Lung (tissue), 12 donors: ENCODE measurements around the gene NCR2. TPM values are rescaled to one million over a fixed set of nuclear protein-coding genes. Genes with fewer than 3 reads are reported as not detected.
"Not testable (repeated sequence)": the region's sequence is repeated elsewhere in the genome, so short reads cannot be mapped to it uniquely, and the experiment has no call there.

Experiments
- ATAC-seq: fragments of 200-7000 bp; cut with Tn5 transposase; one replicate; pipeline ENCODE4 v1.9.1; 2020; ENCODE audit warnings: moderate number of reproducible peaks; ENCODE audit not compliant: insufficient read depth, low FRiP score
- DNase-seq, 3 donors: peaks; one replicate each; pipeline ENCODE4 v3.0.0-alpha.2; 2013 to 2017
- H3K27ac ChIP-seq, 2 donors: one replicate each; pipeline ENCODE4 v1.5.1; 2013; ENCODE audit warnings: mild to moderate bottlenecking in 2 of 2, moderate library complexity in 2 of 2, control low read depth in 1 of 2, inconsistent platforms in 1 of 2, low read depth in 1 of 2, low read length in 1 of 2
- H3K27me3 ChIP-seq, 3 donors: one replicate each; pipeline ENCODE4 v1.5.1; 2013; ENCODE audit warnings: low read length in 2 of 3; ENCODE audit not compliant: control insufficient read depth in 3 of 3, insufficient read depth in 3 of 3
- H3K36me3 ChIP-seq, 4 donors: one replicate each; pipeline ENCODE4 v1.5.1; 2013; ENCODE audit warnings: low read length in 4 of 4, mild to moderate bottlenecking in 1 of 4, moderate library complexity in 1 of 4; ENCODE audit not compliant: control insufficient read depth in 4 of 4, insufficient read depth in 4 of 4
- H3K4me1 ChIP-seq, 5 donors: one replicate each; pipeline ENCODE4 v1.5.1; 2013; ENCODE audit warnings: low read length in 5 of 5, mild to moderate bottlenecking in 2 of 5, moderate library complexity in 1 of 5; ENCODE audit not compliant: control insufficient read depth in 5 of 5, insufficient read depth in 5 of 5
- H3K4me3 ChIP-seq: one replicate; pipeline ENCODE4 v1.5.1; 2013; ENCODE audit warnings: mild to moderate bottlenecking, control low read depth, moderate library complexity
- H3K9ac ChIP-seq, 2 donors: one replicate each; pipeline ENCODE4 v1.5.1; 2013; ENCODE audit warnings: low read length in 2 of 2, control low read depth in 1 of 2; ENCODE audit not compliant: insufficient read depth in 1 of 2
- H3K9me3 ChIP-seq, 4 donors: one replicate each; pipeline ENCODE4 v1.5.1; 2013; ENCODE audit warnings: low read length in 3 of 4, mild to moderate bottlenecking in 1 of 4, moderate library complexity in 1 of 4; ENCODE audit not compliant: control insufficient read depth in 4 of 4, insufficient read depth in 3 of 4
- CTCF ChIP-seq: IDR thresholded peaks from 2 replicates; pipeline ENCODE4 v1.5.1; 2012; ENCODE audit warnings: mild to moderate bottlenecking; ENCODE audit errors: control extremely low read depth, extremely low read depth
- WGBS, 2 donors: extraction: QIAGEN DNeasy Blood & Tissue Kit; methylation state at CpG; one replicate each; pipeline ENCODE4 v1.1.7; 2013; 5-methylcytosine and 5-hydroxymethylcytosine counted together
- polyA plus RNA-seq, 2 donors: library from polyadenylated mRNA; stranded (reverse); fragments of 200-250 nt; gene quantifications; one replicate each; pipeline ENCODE4 v1.2.1, GENCODE V29; 2013
- total RNA-seq, 2 donors: library from RNA; depleted of rRNA in 1 of 2; stranded (reverse); fragments of >200 nt in 1 of 2; gene quantifications; one replicate each; pipeline ENCODE4 v1.2.1, GENCODE V29; 2014 to 2021
- donor health status: control.
- donor health status: control.
- donor health status: Bipolar disorder and iron deficiency.
- donor health status: healthy.
- donor health status: DM: yes; HTN: yes; CAD: no.

Gene NCR2
- total and polyA plus RNA-seq, 4 donors: not detected

GRCh38 chr6:41294214-41294872 lies 41.1 kb upstream of the NCR2 start:
- H3K9me3 ChIP-seq: no peaks in the 10 kb centered on the region
- H3K9ac ChIP-seq: no peak overlapping the region
- DNase-seq (no peak), ATAC-seq (no peak)
- peaks cover 0 to 5% (median 0%) of the 10 kb centered on the region in 5 donors for H3K4me1 ChIP-seq
- no peak overlapping the region for H3K27ac ChIP-seq
- WGBS, 2 donors: 85 to 93% methylated on average over 3 of the region's 3 CpGs
- H3K36me3 ChIP-seq: no peaks in the 10 kb centered on the region
- TF ChIP-seq CTCF: no peak
- no peak overlapping the region for H3K4me3 ChIP-seq
- H3K27me3 ChIP-seq: no peaks in the 10 kb centered on the region

- not testable (repeated sequence) for H3K27ac ChIP-seq, H3K9ac ChIP-seq, H3K4me3 ChIP-seq, H3K27me3 ChIP-seq, H3K9me3 ChIP-seq, DNase-seq, ATAC-seq, H3K36me3 ChIP-seq, H3K4me1 ChIP-seq
- WGBS, 2 donors: 56 to 70% methylated on average over 5 of the region's 5 CpGs
Observed at GRCh38 chr6:41297248-41297647, 38.2 kb upstream of the NCR2 start.

GRCh38 chr6:41298785-41299502 lies 36.5 kb upstream of the NCR2 start:
- H3K27me3 ChIP-seq: peaks cover 0 to 2% (median 0%) of the 10 kb centered on the region in 3 donors
- 61 to 65% methylated on average over 3 of the region's 3 CpGs for WGBS, 2 donors
- no peak for DNase-seq
- ATAC-seq: no peak
- H3K36me3 ChIP-seq: no peaks in the 10 kb centered on the region
- H3K9me3 ChIP-seq: no peaks in the 10 kb centered on the region
- no peak overlapping the region for H3K27ac ChIP-seq
- no peaks in the 10 kb centered on the region for H3K4me1 ChIP-seq
- H3K9ac ChIP-seq: no peak overlapping the region
- H3K4me3 ChIP-seq: no peak overlapping the region
- no peak for TF ChIP-seq CTCF

- Histone ChIP-seq H3K4me1 (no peaks in the 10 kb centered on the region), H3K9ac (no peak overlapping the region), H3K27ac (no peak overlapping the region), H3K27me3 (peaks cover 0 to 2% (median 0%) of the 10 kb centered on the region in 3 donors), H3K4me3 (no peak overlapping the region), H3K9me3 (no peaks in the 10 kb centered on the region), H3K36me3 (no peaks in the 10 kb centered on the region)
- no peak for TF ChIP-seq CTCF
- DNase-seq (no peak), ATAC-seq (no peak)
- 45 to 57% methylated on average over 5 of the region's 5 CpGs for WGBS, 2 donors
Observed at GRCh38 chr6:41302638-41303037, 32.8 kb upstream of the NCR2 start.
